ENCODE data around the gene PAQR5.
A peak's percentile ranks its signal among the peaks of the same experiment; 100 is the strongest.
"Not testable (repeated sequence)": the region's sequence is repeated elsewhere in the genome, so short reads cannot be mapped to it uniquely, and the experiment has no call there.

PAQR5 gene

DNA sequence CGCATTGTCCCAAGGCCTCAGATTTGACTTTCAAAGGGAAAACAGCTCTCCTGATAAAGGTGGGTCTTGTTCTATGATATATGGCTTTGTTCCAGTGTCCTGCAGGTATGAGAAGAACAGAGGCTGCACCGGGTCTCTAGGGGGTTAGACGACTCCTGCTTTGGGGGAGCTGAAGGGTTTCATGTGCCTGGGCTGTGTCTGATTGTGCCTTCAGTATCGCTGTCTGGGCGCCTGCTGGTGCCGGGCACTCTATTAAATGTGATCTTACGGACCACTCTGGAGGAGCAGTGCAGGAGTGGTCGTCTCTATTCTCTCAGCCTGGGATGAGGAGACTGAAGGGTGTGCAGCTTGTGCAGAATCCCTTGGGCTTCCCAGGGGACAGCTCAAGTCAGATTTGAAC, 16.0 kb downstream of the PAQR5 start:
- H3K27ac ChIP-seq, result no peak overlapping the region
- DNase-seq (ENCODE audit: low read depth, low spot score), result no peak

DNA sequence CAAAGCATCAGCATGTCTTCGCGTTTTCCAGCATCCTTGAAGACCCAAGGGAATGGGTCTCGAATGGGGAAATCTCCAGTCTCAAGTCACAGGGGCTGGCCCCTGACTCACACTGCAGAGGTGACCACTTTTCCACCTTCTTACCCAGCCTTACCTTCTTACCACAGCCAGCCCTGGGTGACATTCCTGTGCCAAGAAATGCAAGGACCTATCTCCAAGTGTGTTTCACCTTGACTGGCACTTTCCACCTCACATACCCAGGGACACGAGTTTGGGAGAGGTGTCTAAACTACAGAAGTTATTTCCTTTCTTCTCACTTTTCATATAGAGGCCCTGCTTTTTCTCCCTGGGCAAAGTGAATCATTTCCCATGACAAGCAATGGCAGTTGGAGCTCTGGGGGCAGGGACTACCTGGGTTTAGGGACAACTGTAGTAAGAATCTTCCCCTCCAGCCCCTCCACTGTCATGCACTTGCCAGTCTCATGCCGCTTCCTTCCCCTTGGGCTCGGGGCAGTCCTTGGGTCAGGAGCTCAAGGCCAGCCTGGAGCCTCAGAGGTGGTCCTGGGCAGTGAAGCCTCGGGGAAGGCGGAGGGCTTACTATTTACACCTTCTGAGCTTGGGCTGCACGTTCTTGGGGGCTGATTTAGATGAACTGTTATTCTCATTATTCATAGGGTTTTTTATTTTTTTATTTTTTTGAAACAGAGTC, 16.8 kb downstream of the PAQR5 start:
- H3K27ac ChIP-seq, result no peak overlapping the region
- no peak for DNase-seq (ENCODE audit: low read depth, low spot score)

DNA sequence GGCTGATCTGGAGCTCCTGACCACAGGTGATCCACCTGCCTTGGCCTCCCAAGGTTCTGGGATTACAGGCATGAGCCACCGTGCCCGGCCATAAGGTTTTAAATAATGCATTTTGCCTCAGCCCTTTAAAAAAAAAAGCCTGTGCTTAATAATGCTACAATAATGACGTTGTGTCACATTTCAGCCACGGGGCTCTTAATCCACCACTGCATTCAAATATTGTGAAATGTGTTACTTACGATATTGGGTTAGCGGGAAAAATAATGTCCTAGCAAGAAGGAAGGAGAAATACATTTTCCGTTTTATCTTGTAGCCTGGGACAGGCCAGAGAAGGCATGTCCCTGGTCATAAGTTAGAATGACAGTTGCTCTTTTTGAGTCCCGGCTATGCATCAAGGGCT, 17.6 kb downstream of the PAQR5 start:
- H3K27ac ChIP-seq, result no peak overlapping the region
- no peak for DNase-seq (ENCODE audit: low read depth, low spot score)

DNA sequence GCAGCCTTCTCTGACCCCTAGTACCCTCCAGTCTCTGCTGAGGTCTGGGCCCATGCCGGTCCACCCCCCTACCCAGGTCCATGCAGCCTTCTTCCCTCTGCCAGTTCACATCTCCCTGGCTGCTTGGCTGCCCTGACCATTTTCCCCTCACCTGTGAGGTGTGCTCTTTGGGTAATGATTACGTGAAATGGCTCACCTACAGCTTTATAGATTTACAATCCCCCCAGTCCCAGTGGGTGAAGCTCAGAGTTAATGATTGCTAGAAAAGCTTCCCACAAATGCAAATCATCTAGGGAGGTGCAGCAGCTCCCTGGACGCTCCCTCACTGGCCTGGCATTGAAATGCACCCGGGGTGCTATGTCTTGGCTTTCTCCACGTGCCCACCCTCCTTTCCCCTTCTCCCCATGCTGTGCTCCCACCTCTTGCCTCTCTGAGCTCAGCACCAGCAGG, 18.7 kb downstream of the PAQR5 start:
- H3K27ac ChIP-seq, result no peak overlapping the region
- DNase-seq (ENCODE audit: low read depth, low spot score), result no peak

DNA sequence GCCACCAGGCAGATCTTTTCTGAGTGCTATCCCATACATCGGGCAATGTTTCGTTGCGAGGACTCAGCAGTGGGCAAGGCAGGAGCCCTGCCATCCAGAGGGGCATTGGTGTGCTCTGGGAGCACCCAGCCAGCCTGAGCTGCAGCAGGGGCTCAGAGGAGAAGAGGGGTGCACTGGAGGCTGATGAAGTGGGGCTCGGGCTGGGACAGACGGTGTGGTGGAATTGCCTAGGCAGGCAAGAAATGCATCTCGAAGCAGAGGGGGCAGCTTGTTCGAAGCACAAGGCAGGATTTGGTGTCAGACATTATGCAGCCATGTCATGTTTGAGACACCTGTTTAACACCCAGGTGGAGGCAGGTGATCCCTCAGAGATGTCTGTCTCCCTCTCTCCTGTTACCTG, 19.3 kb downstream of the PAQR5 start:
- no peak overlapping the region for H3K27ac ChIP-seq
- no peak for DNase-seq (ENCODE audit: low read depth, low spot score)

DNA sequence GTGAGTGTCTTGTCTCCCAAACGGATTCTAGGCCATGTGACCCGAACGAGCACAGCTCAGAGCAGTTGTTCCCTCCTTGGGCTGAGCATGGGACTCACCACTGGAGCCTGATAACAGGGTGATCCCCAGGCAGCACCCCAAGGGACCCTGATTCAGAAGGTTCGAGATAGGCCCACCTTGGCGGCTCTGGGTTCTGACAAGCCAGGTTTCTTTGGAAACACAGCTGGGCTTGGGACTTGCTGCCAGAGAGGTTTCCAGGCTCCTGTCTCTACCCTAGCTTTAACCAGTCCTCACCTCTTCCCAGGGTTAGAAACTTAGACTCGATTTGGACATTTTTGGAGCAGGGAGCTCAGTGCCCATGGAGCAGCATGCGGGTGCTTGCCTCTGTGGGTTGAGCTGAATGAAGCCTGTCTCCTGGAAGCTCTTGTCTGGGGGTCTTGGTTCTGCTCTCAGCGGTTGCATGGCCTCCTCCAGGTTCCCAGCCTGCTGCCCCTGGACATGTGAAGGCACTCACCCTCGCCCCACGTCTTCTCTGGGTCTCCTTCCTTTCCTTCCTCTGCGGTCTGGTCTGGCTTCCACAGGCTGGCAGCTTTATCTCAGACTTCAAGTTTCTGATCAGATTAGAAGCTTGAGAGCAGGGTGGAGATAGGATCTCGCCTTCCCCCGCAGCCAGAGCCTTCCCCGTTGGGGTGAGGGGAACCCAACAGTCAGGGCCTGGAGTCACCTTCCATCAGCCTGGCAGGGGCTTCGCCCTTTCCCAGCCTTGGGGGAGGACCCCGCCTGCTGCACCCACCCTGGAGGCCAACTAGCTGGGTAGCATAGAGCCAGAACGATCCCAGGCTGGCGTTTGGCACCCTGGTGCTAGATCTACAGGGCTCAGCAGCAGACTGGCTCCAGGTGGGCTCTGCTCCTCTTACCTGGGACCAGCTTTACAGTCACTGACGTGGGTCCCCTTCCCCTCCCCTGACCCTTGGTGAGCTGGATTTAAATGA, 21.0 kb downstream of the PAQR5 start:
- DNase-seq (ENCODE audit: low read depth, low spot score), result no peak
- H3K27ac ChIP-seq, result no peak overlapping the region

DNA sequence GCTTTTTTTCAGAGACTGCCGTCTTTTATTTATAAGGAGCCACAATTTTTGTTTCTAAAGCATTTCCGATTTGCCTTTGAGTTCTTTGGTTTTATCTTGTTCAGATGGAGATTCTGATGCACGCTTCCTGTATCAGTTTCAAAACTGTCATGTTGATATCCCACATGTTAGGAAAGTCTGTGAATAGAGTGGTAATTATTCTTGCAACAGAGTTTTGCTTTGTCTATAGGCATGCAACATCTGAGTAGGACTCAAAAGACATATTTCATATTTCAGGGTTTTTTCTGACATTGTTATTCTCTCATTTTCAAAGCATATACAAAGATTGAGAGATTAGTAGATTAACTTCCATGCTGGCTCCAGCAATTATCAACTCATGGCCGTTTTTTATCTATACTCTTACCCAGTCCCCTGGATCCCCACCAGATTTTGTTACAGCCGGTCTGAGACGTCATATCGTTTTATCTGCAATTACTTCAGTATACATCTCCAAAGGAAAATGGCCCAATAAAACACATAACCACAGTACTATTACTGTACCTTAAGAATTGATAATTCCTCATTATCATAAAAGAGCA, 22.4 kb downstream of the PAQR5 start:
- H3K27ac ChIP-seq, result no peak overlapping the region
- DNase-seq (ENCODE audit: low read depth, low spot score), result no peak

DNA sequence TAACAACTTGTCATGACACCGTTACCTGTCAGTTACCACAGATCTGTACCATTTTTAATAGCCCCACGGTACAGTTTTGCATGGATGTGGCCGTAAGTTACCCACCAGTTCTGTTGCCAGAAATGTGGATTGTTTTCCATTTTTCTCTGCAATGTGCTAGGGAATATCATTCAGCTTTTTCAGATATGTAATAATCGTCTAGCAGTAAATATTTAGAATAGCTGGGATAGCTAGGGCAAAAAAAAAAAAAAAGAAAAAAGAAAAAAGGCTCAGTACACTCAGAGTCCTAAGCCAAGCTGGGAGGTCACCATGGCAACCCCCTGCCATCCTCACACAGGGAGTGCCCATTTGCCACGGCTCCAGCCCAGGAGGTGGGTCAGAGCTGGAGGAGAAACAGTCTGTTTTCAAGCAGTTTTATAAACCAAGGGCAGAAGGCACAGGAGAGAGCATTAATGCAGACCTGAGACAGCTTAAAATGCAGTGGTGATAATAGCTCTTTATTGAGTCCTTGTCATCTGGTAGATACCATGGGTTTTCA, 25.2 kb downstream of the PAQR5 start:
- DNase-seq (ENCODE audit: low read depth, low spot score), result no peak
- H3K27ac ChIP-seq, result no peak overlapping the region

DNA sequence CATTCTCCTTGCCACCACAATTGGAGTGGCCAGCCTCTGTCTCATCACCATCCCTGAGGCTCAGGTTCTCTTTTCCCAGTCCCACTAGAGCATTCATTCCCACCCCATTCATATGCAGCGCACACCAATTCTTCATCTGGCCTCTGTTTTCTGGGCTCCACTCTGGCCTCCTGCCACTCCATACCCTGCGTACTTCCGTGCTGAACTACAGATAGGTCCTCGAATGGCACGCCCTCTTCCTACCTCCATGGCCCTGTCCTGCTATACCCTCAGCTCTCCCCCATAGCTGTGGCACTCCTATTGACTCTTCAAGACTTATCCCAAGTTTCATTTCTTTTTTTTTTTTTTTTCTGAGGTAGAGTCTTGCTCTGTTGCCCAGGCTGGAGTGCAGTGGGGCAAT, 25.9 kb downstream of the PAQR5 start:
- no peak for DNase-seq (ENCODE audit: low read depth, low spot score)
- no peak overlapping the region for H3K27ac ChIP-seq

DNA sequence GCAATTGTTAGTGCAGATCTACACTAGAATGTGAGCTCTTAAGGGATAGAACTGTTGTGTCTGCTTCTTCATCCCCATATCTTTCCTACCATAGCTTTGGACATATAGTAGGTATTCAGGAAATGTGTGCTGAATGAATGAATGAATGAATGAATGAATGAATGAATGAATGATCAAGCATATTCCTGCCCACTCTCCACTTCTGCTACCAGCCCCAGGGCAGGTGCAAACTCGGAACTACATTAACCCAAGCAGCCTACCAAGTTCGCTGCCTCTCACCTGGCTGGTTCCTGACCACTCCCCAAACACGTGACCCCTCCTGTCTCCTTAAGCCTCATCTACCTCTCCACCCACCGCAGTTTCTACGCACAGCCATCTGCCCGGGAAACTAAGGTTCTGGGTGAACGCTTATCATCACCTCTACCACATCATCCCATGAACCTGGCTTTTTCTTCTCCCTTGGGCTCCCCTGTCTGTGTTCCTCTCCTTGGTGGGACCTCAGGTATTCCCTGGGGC, 26.8 kb downstream of the PAQR5 start:
- DNase-seq (ENCODE audit: low read depth, low spot score), result no peak
- H3K27ac ChIP-seq, result no peak overlapping the region

DNA sequence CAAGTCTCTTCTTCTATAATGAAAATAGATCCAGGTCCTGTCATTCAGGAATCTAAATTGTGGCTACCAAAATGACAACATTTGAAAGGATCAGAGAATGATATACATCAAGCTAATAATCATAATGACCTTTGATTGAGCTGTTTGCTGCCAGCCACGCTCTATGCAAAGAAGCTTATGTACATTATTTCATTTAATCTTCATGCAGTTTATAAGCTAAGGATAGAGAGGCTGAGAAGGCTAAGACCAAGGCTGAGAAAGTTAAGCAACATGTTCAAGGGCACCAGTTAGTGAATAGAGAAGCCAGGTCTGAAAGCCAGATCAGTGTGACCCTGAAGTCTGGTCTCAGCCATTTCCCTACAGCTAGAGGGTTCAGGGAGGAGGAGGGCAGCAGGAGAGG, 29.4 kb downstream of the PAQR5 start:
- no peak overlapping the region for H3K27ac ChIP-seq

DNA sequence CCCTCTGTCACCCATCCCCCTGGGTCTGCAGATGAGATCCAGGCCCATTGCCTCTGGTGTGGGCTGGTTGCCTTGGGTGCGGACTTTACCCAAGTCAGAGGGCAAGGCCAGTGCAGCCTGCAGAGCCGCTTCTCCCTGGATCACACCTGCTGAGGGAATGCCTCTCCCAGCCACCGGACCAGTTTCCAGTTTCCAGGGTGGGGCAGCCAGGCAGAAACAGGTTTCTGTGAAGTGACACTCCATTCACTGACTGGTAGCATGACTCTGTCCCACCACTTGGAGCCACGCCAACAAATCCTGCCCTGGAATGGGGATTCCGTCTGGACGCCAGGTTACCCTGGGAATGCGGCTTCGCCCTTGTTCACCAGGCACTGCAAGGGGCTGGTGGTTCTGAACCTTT, 30.0 kb downstream of the PAQR5 start:
- DNase-seq (ENCODE audit: low read depth, low spot score), result no peak
- H3K27ac ChIP-seq, result no peak overlapping the region

More for the DNA sequence above, 29.4 kb downstream of the PAQR5 start:
- DNase-seq (ENCODE audit: low read depth, low spot score), result no peak

DNA sequence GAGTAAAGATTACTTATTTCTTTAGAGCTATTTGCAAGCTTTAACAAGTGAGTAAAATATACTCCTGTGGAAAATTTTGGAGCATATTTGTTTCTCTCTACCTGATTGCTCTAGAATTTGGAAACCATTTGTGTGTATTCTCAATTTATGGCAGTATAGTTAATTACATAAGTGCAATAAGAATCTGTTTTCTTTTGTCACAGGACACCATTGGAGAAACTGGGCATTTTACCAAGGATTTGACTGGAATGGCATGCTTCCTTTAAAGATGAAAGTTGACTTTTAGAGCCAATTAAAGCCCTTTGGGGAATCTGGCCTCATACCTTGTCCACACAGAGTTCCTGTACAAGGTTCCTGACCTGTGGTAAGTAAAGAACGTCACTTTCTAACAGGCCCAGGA, 38.4 kb downstream of the PAQR5 start:
- DNase-seq (ENCODE audit: low read depth, low spot score), result no peak
- no peak overlapping the region for H3K27ac ChIP-seq

DNA sequence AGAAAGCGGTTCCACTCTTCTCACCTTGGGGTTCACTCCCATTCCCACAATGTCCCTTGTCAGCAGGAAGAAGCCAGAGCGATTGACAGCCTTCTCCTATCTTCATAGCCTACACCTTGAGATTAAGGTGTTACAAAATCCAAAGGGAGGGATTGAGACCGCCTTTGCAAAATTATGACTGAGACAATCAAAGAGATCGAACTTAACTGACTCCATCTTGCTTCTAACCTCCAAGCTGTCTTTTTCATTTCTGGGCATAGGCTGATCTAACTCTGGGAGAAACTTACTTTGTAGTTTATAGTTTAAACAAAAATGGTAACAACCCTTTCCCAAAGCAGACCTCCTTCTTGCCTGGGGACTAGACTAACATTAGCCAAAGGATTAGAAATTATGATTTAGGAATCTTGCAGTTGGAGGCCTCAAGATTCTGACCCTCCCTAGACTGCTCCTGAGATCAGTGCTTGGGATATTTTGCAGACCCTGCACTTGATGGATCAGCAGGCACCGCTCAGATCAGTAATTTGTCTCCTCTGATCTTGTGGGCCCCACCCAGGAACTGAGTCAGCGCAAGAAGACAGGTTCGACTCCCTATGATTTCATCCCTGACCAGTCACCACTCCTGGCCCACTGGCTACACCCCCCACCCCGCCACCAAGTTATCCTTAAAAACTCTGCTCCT, 40.0 kb downstream of the PAQR5 start:
- H3K27ac ChIP-seq, result peak overlapping the region; percentile 43
- no peak for DNase-seq (ENCODE audit: low read depth, low spot score)

DNA sequence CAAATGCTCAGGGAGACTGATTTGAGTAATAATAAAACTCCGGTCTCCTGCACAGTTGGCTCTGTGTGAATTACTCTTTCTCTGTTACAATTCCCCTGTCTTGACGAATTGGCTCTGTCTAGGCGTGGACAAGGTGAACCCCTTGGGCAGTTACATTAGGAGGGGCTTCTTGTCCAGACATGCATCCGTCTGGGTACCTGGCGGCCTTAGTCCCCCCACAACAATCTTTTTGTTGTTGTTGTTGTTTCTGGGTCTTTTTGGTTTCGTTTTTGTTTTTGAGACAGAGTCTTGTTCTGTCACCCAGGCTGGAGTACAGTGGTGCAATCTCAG, 40.5 kb downstream of the PAQR5 start:
- DNase-seq (ENCODE audit: low read depth, low spot score), result not testable (repeated sequence)
- H3K27ac ChIP-seq, result peak overlapping the region; percentile 43

DNA sequence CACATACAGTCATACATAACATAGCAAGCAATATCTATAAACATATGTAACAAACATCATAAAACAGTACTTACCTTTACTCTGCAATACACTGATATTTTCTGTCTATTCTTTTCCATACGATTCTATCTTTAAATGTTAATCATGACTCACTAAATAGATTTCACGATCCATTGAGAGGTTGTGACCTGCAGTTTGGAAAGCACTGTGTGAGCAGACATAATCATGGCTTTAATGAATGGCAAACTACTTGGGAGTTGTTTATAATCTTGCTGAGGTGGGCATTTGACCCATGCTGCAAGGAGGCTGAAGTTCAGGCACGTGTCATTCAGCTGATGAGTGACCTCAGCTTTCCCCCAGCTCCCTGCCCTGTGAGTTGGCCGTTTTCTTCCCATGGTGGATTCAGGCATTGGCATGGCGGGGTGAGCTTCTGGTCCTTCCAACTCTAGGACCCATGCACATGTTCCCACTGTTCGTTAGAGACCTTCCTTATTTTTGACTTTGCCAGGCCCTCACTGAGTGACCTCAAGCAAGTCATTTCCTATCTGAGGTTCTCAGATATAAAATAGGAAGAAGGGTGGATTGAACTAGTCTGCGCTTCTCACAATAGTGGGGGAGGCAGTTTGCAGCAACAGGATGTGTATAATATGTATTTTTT, 41.7 kb downstream of the PAQR5 start:
- no peak for DNase-seq (ENCODE audit: low read depth, low spot score)
- no peak overlapping the region for H3K27ac ChIP-seq

DNA sequence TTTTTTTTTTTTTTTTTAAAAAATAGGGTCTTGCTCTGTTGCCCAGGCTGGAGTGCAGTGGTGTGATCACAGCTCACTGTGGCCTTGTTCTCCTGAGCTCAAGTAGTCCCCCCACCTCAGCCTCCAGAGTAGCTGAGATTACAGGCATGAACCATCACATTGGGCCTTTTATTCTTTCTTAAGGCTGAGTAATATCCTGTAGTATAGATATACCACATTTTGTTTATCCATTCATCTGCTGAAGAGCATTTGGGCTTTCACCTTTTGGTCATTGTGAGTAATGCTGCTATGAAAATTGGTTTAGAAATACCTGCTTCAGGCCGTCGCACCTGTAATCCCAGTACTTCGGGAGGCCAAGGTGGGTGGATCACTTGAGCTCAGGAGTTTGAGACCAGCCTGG, 42.6 kb downstream of the PAQR5 start:
- no peak for DNase-seq (ENCODE audit: low read depth, low spot score)
- H3K27ac ChIP-seq, result peak overlapping the region; percentile 44

DNA sequence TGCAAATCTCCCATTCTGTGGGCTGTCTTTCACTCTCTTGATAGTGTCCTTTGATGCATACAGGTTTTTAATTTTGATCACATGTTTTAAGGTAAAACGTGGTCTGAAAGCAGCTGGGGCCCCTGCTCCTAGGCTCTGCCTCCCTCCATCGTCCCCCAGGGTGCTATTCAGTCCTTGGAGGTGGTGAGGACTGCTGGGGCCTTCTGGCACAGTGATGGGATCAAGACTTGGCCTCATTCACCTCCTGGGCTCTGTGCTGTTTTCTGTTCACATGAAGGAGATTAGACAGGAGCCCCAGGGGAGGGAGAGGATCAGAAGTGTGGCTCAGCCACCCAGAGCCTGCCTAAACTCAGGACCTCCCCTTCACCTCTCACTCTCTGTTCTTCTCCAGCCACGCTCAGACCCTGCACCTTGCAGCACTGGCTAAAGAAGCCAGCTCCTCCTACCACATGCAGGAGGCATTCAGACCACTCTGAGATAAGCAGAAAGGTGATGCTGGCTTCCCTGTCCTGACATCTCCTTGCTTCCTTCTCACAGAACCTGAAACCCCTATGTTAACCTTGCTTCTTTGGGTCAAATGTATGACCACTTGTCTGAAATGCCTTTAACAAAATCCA, 43.9 kb downstream of the PAQR5 start:
- DNase-seq (ENCODE audit: low read depth, low spot score), result no peak
- H3K27ac ChIP-seq, result no peak overlapping the region

DNA sequence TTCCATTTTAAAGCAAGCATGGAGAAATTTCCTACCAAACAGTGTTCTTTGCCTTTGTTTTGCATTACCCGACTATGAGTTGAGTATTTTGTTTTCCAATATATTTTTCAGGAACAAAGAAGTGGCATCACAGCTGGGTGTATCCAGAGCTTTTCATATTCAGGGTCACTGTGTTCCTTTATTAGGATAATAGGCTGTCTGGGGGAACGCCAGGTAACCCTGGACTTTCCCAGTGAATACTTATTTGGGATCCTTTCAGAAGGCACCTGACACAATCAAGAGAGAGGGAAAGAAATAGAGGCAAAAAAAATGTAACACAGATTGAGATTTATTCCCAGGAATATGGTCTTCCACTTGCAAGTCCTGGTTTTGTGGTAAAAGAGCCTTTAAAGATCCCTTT, 44.4 kb downstream of the PAQR5 start:
- H3K27ac ChIP-seq, result no peak overlapping the region
- no peak for DNase-seq (ENCODE audit: low read depth, low spot score)
